Measurements from ENCODE around the gene USH1C.

DNA sequence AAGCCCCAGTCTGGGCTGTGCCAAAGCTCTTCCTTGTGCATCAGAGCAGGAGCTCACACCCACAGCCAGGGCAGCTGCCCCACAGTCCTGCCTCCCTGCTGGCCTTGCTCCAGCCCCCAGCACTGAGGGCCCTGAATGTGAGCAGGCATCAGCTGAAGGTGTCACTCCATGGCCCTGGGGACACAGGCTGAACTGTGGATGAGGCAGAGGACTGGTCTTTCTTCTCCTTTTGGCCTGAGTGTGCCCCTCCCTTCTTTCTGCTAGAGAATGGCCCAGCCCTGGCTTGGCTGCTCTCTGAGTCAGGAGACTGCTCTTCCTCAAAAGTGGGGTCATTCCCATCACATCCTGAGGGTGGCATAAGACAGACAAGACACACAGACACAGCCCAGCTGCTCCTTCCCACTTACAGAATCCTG, 19.0 kb upstream of the USH1C start:
- TF ChIP-seq, protein P1, sequence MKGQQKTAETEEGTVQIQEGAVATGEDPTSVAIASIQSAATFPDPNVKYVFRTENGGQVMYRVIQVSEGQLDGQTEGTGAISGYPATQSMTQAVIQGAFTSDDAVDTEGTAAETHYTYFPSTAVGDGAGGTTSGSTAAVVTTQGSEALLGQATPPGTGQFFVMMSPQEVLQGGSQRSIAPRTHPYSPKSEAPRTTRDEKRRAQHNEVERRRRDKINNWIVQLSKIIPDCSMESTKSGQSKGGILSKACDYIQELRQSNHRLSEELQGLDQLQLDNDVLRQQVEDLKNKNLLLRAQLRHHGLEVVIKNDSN (CRISPR knock-in tag; IDR thresholded peaks at IDR 0.05), result no peak
- TF ChIP-seq, protein P2, sequence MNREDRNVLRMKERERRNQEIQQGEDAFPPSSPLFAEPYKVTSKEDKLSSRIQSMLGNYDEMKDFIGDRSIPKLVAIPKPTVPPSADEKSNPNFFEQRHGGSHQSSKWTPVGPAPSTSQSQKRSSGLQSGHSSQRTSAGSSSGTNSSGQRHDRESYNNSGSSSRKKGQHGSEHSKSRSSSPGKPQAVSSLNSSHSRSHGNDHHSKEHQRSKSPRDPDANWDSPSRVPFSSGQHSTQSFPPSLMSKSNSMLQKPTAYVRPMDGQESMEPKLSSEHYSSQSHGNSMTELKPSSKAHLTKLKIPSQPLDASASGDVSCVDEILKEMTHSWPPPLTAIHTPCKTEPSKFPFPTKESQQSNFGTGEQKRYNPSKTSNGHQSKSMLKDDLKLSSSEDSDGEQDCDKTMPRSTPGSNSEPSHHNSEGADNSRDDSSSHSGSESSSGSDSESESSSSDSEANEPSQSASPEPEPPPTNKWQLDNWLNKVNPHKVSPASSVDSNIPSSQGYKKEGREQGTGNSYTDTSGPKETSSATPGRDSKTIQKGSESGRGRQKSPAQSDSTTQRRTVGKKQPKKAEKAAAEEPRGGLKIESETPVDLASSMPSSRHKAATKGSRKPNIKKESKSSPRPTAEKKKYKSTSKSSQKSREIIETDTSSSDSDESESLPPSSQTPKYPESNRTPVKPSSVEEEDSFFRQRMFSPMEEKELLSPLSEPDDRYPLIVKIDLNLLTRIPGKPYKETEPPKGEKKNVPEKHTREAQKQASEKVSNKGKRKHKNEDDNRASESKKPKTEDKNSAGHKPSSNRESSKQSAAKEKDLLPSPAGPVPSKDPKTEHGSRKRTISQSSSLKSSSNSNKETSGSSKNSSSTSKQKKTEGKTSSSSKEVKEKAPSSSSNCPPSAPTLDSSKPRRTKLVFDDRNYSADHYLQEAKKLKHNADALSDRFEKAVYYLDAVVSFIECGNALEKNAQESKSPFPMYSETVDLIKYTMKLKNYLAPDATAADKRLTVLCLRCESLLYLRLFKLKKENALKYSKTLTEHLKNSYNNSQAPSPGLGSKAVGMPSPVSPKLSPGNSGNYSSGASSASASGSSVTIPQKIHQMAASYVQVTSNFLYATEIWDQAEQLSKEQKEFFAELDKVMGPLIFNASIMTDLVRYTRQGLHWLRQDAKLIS (CRISPR knock-in tag; IDR thresholded peaks at IDR 0.05), result no peak
- TF ChIP-seq MAZ (CRISPR knock-in tag; conservative IDR thresholded peaks at IDR 0.05 in 1 of 2, IDR thresholded peaks at IDR 0.05 in 1 of 2) (no peak), TCF3 (CRISPR knock-in tag; IDR thresholded peaks at IDR 0.05) (no peak), ZNF12 (CRISPR knock-in tag; IDR thresholded peaks at IDR 0.05) (no peak), ZNF408 (CRISPR knock-in tag; IDR thresholded peaks at IDR 0.05; ENCODE audit: low read depth) (no peak)
- TF ChIP-seq, protein P3, sequence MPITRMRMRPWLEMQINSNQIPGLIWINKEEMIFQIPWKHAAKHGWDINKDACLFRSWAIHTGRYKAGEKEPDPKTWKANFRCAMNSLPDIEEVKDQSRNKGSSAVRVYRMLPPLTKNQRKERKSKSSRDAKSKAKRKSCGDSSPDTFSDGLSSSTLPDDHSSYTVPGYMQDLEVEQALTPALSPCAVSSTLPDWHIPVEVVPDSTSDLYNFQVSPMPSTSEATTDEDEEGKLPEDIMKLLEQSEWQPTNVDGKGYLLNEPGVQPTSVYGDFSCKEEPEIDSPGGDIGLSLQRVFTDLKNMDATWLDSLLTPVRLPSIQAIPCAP (CRISPR knock-in tag; IDR thresholded peaks at IDR 0.05; ENCODE audit: borderline replicate concordance), result no peak
